Kidney epithelial cell (primary cell): ENCODE results near the gene DNAJC8. TPM values are rescaled to one million over a fixed set of nuclear protein-coding genes. Genes with fewer than 3 reads are reported as not detected.

Source experiments
- DNase-seq: peaks from one replicate; pipeline ENCODE4 v3.0.0-alpha.2; 2010; ENCODE audit warnings: low read depth
- H3K27me3 ChIP-seq: 2 replicates; pipeline ENCODE4 v1.6.0; 2011; ENCODE audit warnings: low read length; ENCODE audit not compliant: control insufficient read depth, insufficient read depth
- H3K36me3 ChIP-seq: 2 replicates; pipeline ENCODE4 v1.5.1; 2011; ENCODE audit warnings: low read length; ENCODE audit not compliant: control insufficient read depth, insufficient read depth
- H3K4me3 ChIP-seq: 2 replicates; pipeline ENCODE4 v1.5.1; 2011; ENCODE audit warnings: low read depth, mild to moderate bottlenecking, control low read depth, low read length
- CTCF ChIP-seq: IDR thresholded peaks from 2 replicates; pipeline ENCODE4 v1.5.1; 2011; ENCODE audit warnings: mild to moderate bottlenecking, moderate library complexity, low read length, control low read depth, inconsistent platforms; ENCODE audit not compliant: insufficient read depth, poor library complexity, severe bottlenecking
- total RNA-seq: library from RNA; depleted of rRNA; stranded (reverse); fragments of >200 nt; gene quantifications from 2 replicates; pipeline ENCODE4 v1.2.3, GENCODE V29; 2015

DNAJC8 gene
- total RNA-seq, 1 donor from 2014 or later: 93.3 TPM

GRCh38 chr1:28162151-28162550 is 70.7 kb downstream of the DNAJC8 start:
- Histone ChIP-seq H3K36me3 (no peaks in the 10 kb centered on the region), H3K27me3 (no peaks in the 10 kb centered on the region), H3K4me3 (no peak overlapping the region)
- DNase-seq: no peak
- TF ChIP-seq CTCF: no peak

- no peak overlapping the region for H3K4me3 ChIP-seq
- TF ChIP-seq CTCF: no peak
- no peak for DNase-seq
- H3K36me3 ChIP-seq: no peaks in the 10 kb centered on the region
- no peaks in the 10 kb centered on the region for H3K27me3 ChIP-seq
Observed at GRCh38 chr1:28161751-28162150, 71.1 kb downstream of the DNAJC8 start.

- H3K36me3 ChIP-seq: no peaks in the 10 kb centered on the region
- H3K27me3 ChIP-seq: no peaks in the 10 kb centered on the region
- TF ChIP-seq CTCF: no peak
- no peak overlapping the region for H3K4me3 ChIP-seq
- DNase-seq: no peak
Observed at GRCh38 chr1:28160782-28161266, 72.0 kb downstream of the DNAJC8 start.

- DNase-seq: no peak
- Histone ChIP-seq H3K36me3 (no peaks in the 10 kb centered on the region), H3K4me3 (no peak overlapping the region), H3K27me3 (no peaks in the 10 kb centered on the region)
- TF ChIP-seq CTCF: no peak
Observed at GRCh38 chr1:28159680-28160079, 73.1 kb downstream of the DNAJC8 start.

- TF ChIP-seq CTCF: no peak
- H3K4me3 ChIP-seq: no peak overlapping the region
- no peak for DNase-seq
- no peaks in the 10 kb centered on the region for H3K27me3 ChIP-seq
- H3K36me3 ChIP-seq: no peaks in the 10 kb centered on the region
Observed at GRCh38 chr1:28159243-28159642, 73.6 kb downstream of the DNAJC8 start.

GRCh38 chr1:28157894-28158293 is 74.9 kb downstream of the DNAJC8 start:
- no peaks in the 10 kb centered on the region for H3K36me3 ChIP-seq
- no peak for DNase-seq
- no peak for TF ChIP-seq CTCF

More at GRCh38 chr1:28157894-28158293, 74.9 kb downstream of the DNAJC8 start:
- Histone ChIP-seq H3K27me3 (no peaks in the 10 kb centered on the region), H3K4me3 (no peak overlapping the region)
